ENCODE data around the gene CEP131.

CEP131 gene

GRCh38 chr17:81223762-81224130, 981 bp upstream of the CEP131 start:
- no peak for DNase-seq (ENCODE audit: low read depth in 2 of 2)

GRCh38 chr17:81222620-81222905, 202 bp downstream of the CEP131 start:
- no peak for DNase-seq (ENCODE audit: low read depth in 2 of 2)

- DNase-seq (ENCODE audit: low read depth in 2 of 2) = no peak
Measured at GRCh38 chr17:81221842-81222619, 734 bp downstream of the CEP131 start.

- DNase-seq (ENCODE audit: low read depth in 2 of 2) = no peak
Measured at GRCh38 chr17:81221371-81221841, 1.4 kb downstream of the CEP131 start.

GRCh38 chr17:81219476-81220180, 3.1 kb downstream of the CEP131 start:
- no peak for DNase-seq (ENCODE audit: low read depth in 2 of 2)

- DNase-seq (ENCODE audit: low read depth in 2 of 2) = no peak
Measured at GRCh38 chr17:81218991-81219390, 3.8 kb downstream of the CEP131 start.

GRCh38 chr17:81218459-81218858, 4.3 kb downstream of the CEP131 start:
- DNase-seq (ENCODE audit: low read depth in 2 of 2) = no peak

- no peak for DNase-seq (ENCODE audit: low read depth in 2 of 2)
Measured at GRCh38 chr17:81217491-81217890, 5.3 kb downstream of the CEP131 start.

GRCh38 chr17:81213978-81214377, 8.8 kb downstream of the CEP131 start:
- DNase-seq (ENCODE audit: low read depth in 2 of 2) = no peak

GRCh38 chr17:81212365-81212764, 10.4 kb downstream of the CEP131 start:
- DNase-seq (ENCODE audit: low read depth in 2 of 2) = no peak

- no peak for DNase-seq (ENCODE audit: low read depth in 2 of 2)
Measured at GRCh38 chr17:81210868-81211267, 11.9 kb downstream of the CEP131 start.

GRCh38 chr17:81210466-81210865, 12.3 kb downstream of the CEP131 start:
- no peak for DNase-seq (ENCODE audit: low read depth in 2 of 2)

- DNase-seq (ENCODE audit: low read depth in 2 of 2) = no peak
Measured at GRCh38 chr17:81209141-81209540, 13.6 kb downstream of the CEP131 start.

GRCh38 chr17:81208651-81209050, 14.1 kb downstream of the CEP131 start:
- no peak for DNase-seq (ENCODE audit: low read depth in 2 of 2)

- no peak for DNase-seq (ENCODE audit: low read depth in 2 of 2)
Measured at GRCh38 chr17:81207610-81208581, 14.9 kb downstream of the CEP131 start.

GRCh38 chr17:81206657-81207056, 16.1 kb downstream of the CEP131 start:
- no peak for DNase-seq (ENCODE audit: low read depth in 2 of 2)

GRCh38 chr17:81206166-81206565, 16.6 kb downstream of the CEP131 start:
- no peak for DNase-seq (ENCODE audit: low read depth in 2 of 2)

- DNase-seq (ENCODE audit: low read depth in 2 of 2) = no peak
Measured at GRCh38 chr17:81204578-81204977, 18.2 kb downstream of the CEP131 start.

GRCh38 chr17:81203136-81203535, 19.6 kb downstream of the CEP131 start:
- no peak for DNase-seq (ENCODE audit: low read depth in 2 of 2)

- no peak for DNase-seq (ENCODE audit: low read depth in 2 of 2)
Measured at GRCh38 chr17:81202318-81202717, 20.4 kb downstream of the CEP131 start.

- peak; percentile 9 to 13 for DNase-seq (ENCODE audit: low read depth in 2 of 2)
Measured at GRCh38 chr17:81200695-81201580, 21.8 kb downstream of the CEP131 start.
